GM12878 (cell line): Measurements from ENCODE around the gene RTP5. TPM values are rescaled to one million over a fixed set of nuclear protein-coding genes. Genes with fewer than 3 reads are reported as not detected.

Source experiments
- ATAC-seq: fragments of 200-7000 bp; cut with Tn5 transposase; 3 replicates; pipeline ENCODE4 v1.9.1; 2020; ENCODE audit warnings: mild to moderate bottlenecking, moderate library complexity
- BruUV-seq: library from RNA; stranded (reverse); fragments of 400-500 nt; replicated peaks from 2 replicates; lab custom pipeline; 2021; lab: Mats Ljungman, UMichigan
- CTCF ChIA-PET: fragments of 300-600 bp; sonication (Branson Sonifier 250); formaldehyde crosslinking; extraction: SDS; loops from one replicate; lab custom pipeline; 2021; ENCODE audit warnings: inconsistent platforms; lab: Yijun Ruan, JAX
- POLR2A ChIA-PET: fragments of 350-600 bp; formaldehyde crosslinking; extraction: SDS; loops from one replicate; lab custom pipeline; 2021; ENCODE audit warnings: inconsistent platforms; lab: Charles Lee
- RAD21 ChIA-PET: fragments of 300-600 bp; sonication (Branson Sonifier 250); formaldehyde crosslinking; loops from one replicate; lab custom pipeline; 2023; ENCODE audit warnings: antibody characterized with exemption; ENCODE audit not compliant: unreplicated experiment; lab: Charles Lee
- SMC1A ChIA-PET: fragments of 300-600 bp; sonication (Branson Sonifier 250); formaldehyde crosslinking; loops from one replicate; lab custom pipeline; 2023; ENCODE audit not compliant: unreplicated experiment, uncharacterized antibody; lab: Charles Lee
- DNase-seq: peaks from one replicate; pipeline ENCODE4 v3.0.0-alpha.2; 2011; ENCODE audit warnings: low read depth, low spot score
- FAIRE-seq: peaks from 3 replicates; lab custom pipeline; 2011; peaks lifted over from hg19 to GRCh38; lab: Jason Lieb, UNC
- H2AFZ ChIP-seq: 2 replicates; pipeline ENCODE4 v1.6.0; 2011; ENCODE audit warnings: low read depth, low read length, control low read depth; ENCODE audit not compliant: control insufficient read depth
- H3K27ac ChIP-seq: 2 replicates; pipeline ENCODE4 v1.5.1; 2011; ENCODE audit warnings: control low read depth; ENCODE audit not compliant: control insufficient read depth, insufficient read depth
- H3K27me3 ChIP-seq, 2 experiments: replicated peaks in 1 of 2; 2 replicates each; pipeline versions ENCODE4 v1.6.0 to v1.6.1; 2011; ENCODE audit warnings: low read length in 1 of 2; ENCODE audit not compliant: control insufficient read depth in 2 of 2, insufficient read depth in 2 of 2
- H3K36me3 ChIP-seq, 2 experiments: 2 replicates each; pipeline ENCODE4 v1.5.1; 2011; ENCODE audit warnings: low read length in 1 of 2; ENCODE audit not compliant: control insufficient read depth in 2 of 2, insufficient read depth in 2 of 2
- H3K4me1 ChIP-seq: 2 replicates; pipeline ENCODE4 v1.6.1; 2011; ENCODE audit warnings: mild to moderate bottlenecking, low read length, moderate library complexity, mixed read lengths; ENCODE audit not compliant: control insufficient read depth, insufficient read depth
- H3K4me2 ChIP-seq: 2 replicates; pipeline ENCODE4 v1.6.0; 2011; ENCODE audit warnings: control low read depth; ENCODE audit not compliant: control insufficient read depth, insufficient read depth
- H3K4me3 ChIP-seq: fragments of 200-600 bp; sonication (generic); 2 replicates; pipeline ENCODE4 v1.5.1; 2016
- H3K79me2 ChIP-seq: 2 replicates; pipeline ENCODE4 v1.6.0; 2011; ENCODE audit warnings: low read length; ENCODE audit not compliant: control insufficient read depth, insufficient read depth
- H3K9ac ChIP-seq: 2 replicates; pipeline ENCODE4 v1.8.0; 2011; ENCODE audit warnings: low read length, control low read depth, mixed read lengths; ENCODE audit not compliant: control insufficient read depth, insufficient read depth
- H3K9me3 ChIP-seq: replicated peaks from 3 replicates; pipeline ENCODE4 v1.5.1; 2011; ENCODE audit warnings: mild to moderate bottlenecking, low read length; ENCODE audit not compliant: control insufficient read depth, insufficient read depth
- H4K20me1 ChIP-seq: 2 replicates; pipeline ENCODE4 v1.6.0; 2011; ENCODE audit not compliant: control insufficient read depth, insufficient read depth
- CREM ChIP-seq: IDR thresholded peaks from 2 replicates; pipeline ENCODE4 v1.6.1; 2014; ENCODE audit warnings: antibody characterized with exemption, low read depth
- EGR1 ChIP-seq, 2 experiments: IDR thresholded peaks; 1 replicate in 1 of 2; 2 replicates in 1 of 2; pipeline ENCODE4 v1.6.1; 2011 to 2012; ENCODE audit warnings: low read depth in 2 of 2, low read length in 2 of 2, borderline replicate concordance in 1 of 2, mild to moderate bottlenecking in 1 of 2, moderate library complexity in 1 of 2
- IKZF1 ChIP-seq: fragments of 450-650 bp; conservative IDR thresholded peaks from 2 replicates; pipeline ENCODE4 v1.6.1; 2017; ENCODE audit warnings: antibody characterized with exemption, mild to moderate bottlenecking
- IRF4 ChIP-seq: IDR thresholded peaks from 2 replicates; pipeline ENCODE4 v1.6.1; 2011; ENCODE audit warnings: low read depth, low read length
- MEF2B ChIP-seq: fragments of 450-650 bp; IDR thresholded peaks from 2 replicates; pipeline ENCODE4 v1.6.1; 2018; ENCODE audit warnings: mild to moderate bottlenecking, moderate library complexity; ENCODE audit not compliant: partially characterized antibody, poor library complexity, severe bottlenecking
- MTA3 ChIP-seq: IDR thresholded peaks from 2 replicates; pipeline ENCODE4 v1.6.1; 2012; ENCODE audit warnings: low read length, inconsistent platforms, borderline replicate concordance
- NFXL1 ChIP-seq: fragments of 450-650 bp; IDR thresholded peaks from 2 replicates; pipeline ENCODE4 v1.6.1; 2017; ENCODE audit warnings: antibody characterized with exemption, mild to moderate bottlenecking, borderline replicate concordance
- PAX8 ChIP-seq: fragments of 450-650 bp; IDR thresholded peaks from 2 replicates; pipeline ENCODE4 v1.6.1; 2017; ENCODE audit warnings: mild to moderate bottlenecking, moderate library complexity
- RBBP5 ChIP-seq: fragments of 200-600 bp; sonication (generic); conservative IDR thresholded peaks from 2 replicates; pipeline ENCODE4 v1.6.1; 2016
- ZNF217 ChIP-seq: fragments of 450-650 bp; IDR thresholded peaks from 2 replicates; pipeline ENCODE4 v1.6.1; 2017; ENCODE audit warnings: antibody characterized with exemption, mild to moderate bottlenecking
- WGBS: methylation state at CpG from one replicate; pipeline ENCODE4 v1.1.6; 2016; ENCODE audit warnings: low lambda C conversion rate; ENCODE audit not compliant: insufficient replicate concordance, insufficient coverage; ENCODE audit errors: missing lambda C conversion rate; 5-methylcytosine and 5-hydroxymethylcytosine counted together
- in situ Hi-C: fragments of 300-500 bp; cut with MboI; formaldehyde crosslinking; loops from 9 replicates; pipeline ENCODE4 v1.14.3; 2018; ENCODE audit warnings: mixed read lengths
- intact Hi-C: fragments of 100-400 bp; cut with micrococcal nuclease; formaldehyde crosslinking; loops from one replicate; pipeline ENCODE4 v1.14.2; 2022; ENCODE audit not compliant: unreplicated experiment
- polyA plus RNA-seq, 11 experiments: library from polyadenylated mRNA; depleted of rRNA in 4 of 11; unstranded in 6 of 11; stranded (reverse) in 5 of 11; fragments of >200 nt; fragmentation: Nextera tagmentation in 4 of 11; fragmentation: Illumina TruSeq in 1 of 11; extraction: Ambion mirVana in 4 of 11; extraction: Trizol in 1 of 11; gene quantifications; 1 replicate in 1 of 11; 2 replicates in 10 of 11; pipeline versions ENCODE4 v1.2.1 to v1.2.3, GENCODE V29; 2011 to 2016; ENCODE audit warnings: inconsistent platforms in 2 of 11, missing spikeins in 2 of 11, low read depth in 1 of 11
- total RNA-seq, 4 experiments: library from RNA; depleted of rRNA in 3 of 4; stranded (reverse); fragments of >200 nt in 3 of 4; fragmentation: Illumina TruSeq in 1 of 4; extraction: Trizol in 1 of 4; gene quantifications; 2 replicates each; pipeline versions ENCODE4 v1.2.1 to v1.2.3, GENCODE V29; 2013 to 2021
- TF ChIP-seq, protein P1 (sequence below): fragments of 450-650 bp; IDR thresholded peaks from 2 replicates; pipeline ENCODE4 v1.6.1; 2017; ENCODE audit warnings: low read depth, mild to moderate bottlenecking, moderate library complexity
- TF ChIP-seq, protein P2 (sequence below), 3 experiments: IDR thresholded peaks in 2 of 3; conservative IDR thresholded peaks in 1 of 3; 2 replicates each; pipeline ENCODE4 v1.5.1; 2011; ENCODE audit warnings: low read depth in 3 of 3, low read length in 3 of 3, mild to moderate bottlenecking in 3 of 3, control low read depth in 2 of 3, moderate library complexity in 2 of 3, inconsistent platforms in 1 of 3, mixed read lengths in 1 of 3; ENCODE audit not compliant: control insufficient read depth in 2 of 3, insufficient read depth in 1 of 3; ENCODE audit errors: extremely low read depth in 1 of 3
- TF ChIP-seq, protein P3 (sequence below): fragments of 450-650 bp; IDR thresholded peaks from 2 replicates; pipeline ENCODE4 v1.6.1; 2014; ENCODE audit warnings: mild to moderate bottlenecking
- TF ChIP-seq, protein P4 (sequence below): IDR thresholded peaks from 2 replicates; pipeline ENCODE4 v1.6.1; 2012; ENCODE audit warnings: mild to moderate bottlenecking, low read depth, low read length

The RTP5 gene
- total and polyA plus RNA-seq, 10 of the 15 experiments (the other 5 are each of a cell fraction or from before 2014, with no cell fraction given): 0.05 TPM; not detected in 9

DNA sequence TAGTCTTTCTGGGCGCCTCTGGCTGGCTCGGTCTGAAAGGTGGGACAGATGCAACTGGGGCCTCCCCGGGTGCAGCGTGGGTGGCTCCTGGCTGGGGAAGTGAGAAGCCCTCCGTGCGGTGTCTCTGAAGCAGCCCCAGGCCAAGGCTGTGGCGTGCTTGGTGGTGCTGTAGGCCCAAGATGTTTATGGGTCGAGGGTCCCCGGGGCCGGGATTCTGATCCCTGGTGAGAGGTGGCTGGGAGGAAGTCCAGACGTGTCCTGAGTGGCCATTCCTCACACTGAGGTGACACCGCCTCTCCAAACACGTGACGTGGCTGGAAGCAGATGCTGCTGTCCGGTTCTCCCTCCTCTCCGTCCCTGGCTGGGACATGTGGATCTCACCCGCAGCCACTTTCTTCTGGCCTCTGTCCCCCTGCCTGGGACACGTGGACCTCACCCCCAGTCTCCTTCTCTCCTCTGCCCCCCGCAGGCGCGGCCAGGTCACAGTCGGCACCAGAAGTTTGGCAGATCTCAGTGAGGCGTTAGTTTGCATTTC is 12.6 kb downstream of the RTP5 start (continued):
- TF ChIP-seq PAX8: no peak
- TF ChIP-seq, protein P1, sequence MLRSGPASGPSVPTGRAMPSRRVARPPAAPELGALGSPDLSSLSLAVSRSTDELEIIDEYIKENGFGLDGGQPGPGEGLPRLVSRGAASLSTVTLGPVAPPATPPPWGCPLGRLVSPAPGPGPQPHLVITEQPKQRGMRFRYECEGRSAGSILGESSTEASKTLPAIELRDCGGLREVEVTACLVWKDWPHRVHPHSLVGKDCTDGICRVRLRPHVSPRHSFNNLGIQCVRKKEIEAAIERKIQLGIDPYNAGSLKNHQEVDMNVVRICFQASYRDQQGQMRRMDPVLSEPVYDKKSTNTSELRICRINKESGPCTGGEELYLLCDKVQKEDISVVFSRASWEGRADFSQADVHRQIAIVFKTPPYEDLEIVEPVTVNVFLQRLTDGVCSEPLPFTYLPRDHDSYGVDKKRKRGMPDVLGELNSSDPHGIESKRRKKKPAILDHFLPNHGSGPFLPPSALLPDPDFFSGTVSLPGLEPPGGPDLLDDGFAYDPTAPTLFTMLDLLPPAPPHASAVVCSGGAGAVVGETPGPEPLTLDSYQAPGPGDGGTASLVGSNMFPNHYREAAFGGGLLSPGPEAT: peak; percentile 15; the same call in 1 of the 2 replicates
- peak; percentile 56 for TF ChIP-seq IRF4
- peak; percentile 60; the same call in 1 of the 2 replicates for TF ChIP-seq ZNF217
- TF ChIP-seq NFXL1: no peak
- TF ChIP-seq EGR1 (IDR thresholded peaks at IDR 0.05; ENCODE audit: borderline replicate concordance in 1 of 2, low read depth in 2 of 2, low read length in 2 of 2): peak in 1 of 2 experiments; percentile 97; a peak in 2 of 3 replicates
- TF ChIP-seq, protein P2, sequence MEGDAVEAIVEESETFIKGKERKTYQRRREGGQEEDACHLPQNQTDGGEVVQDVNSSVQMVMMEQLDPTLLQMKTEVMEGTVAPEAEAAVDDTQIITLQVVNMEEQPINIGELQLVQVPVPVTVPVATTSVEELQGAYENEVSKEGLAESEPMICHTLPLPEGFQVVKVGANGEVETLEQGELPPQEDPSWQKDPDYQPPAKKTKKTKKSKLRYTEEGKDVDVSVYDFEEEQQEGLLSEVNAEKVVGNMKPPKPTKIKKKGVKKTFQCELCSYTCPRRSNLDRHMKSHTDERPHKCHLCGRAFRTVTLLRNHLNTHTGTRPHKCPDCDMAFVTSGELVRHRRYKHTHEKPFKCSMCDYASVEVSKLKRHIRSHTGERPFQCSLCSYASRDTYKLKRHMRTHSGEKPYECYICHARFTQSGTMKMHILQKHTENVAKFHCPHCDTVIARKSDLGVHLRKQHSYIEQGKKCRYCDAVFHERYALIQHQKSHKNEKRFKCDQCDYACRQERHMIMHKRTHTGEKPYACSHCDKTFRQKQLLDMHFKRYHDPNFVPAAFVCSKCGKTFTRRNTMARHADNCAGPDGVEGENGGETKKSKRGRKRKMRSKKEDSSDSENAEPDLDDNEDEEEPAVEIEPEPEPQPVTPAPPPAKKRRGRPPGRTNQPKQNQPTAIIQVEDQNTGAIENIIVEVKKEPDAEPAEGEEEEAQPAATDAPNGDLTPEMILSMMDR (IDR thresholded peaks at IDR 0.05 in 2 of 3, conservative IDR thresholded peaks at IDR 0.05 in 1 of 3; ENCODE audit: control insufficient read depth in 2 of 3, extremely low read depth in 1 of 3, insufficient read depth in 1 of 3, low read depth in 3 of 3, low read length in 3 of 3): peak; percentile 31 to 44 (median 40); a peak in 5 of 6 replicates
- TF ChIP-seq IKZF1: peak; percentile 80

DNA sequence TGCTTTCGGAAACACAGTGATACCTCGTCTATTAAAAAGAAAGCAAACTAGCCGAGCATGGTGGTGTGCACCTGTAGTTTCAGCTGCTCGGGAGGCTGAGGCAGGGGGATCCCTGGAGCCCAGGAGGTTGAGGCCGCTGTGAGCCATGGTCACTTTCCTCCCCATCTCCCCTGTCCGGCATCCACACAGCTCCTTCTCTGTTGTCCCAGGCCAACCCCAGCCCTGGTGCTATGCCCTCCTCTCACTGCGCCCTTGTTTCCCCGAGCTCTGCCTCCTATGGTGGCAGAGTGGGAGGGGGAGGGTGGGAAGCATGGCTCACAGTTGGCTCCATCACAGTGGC is 15.4 kb downstream of the RTP5 start:
- no TSS peak for BruUV-seq
- TF ChIP-seq, protein P3, sequence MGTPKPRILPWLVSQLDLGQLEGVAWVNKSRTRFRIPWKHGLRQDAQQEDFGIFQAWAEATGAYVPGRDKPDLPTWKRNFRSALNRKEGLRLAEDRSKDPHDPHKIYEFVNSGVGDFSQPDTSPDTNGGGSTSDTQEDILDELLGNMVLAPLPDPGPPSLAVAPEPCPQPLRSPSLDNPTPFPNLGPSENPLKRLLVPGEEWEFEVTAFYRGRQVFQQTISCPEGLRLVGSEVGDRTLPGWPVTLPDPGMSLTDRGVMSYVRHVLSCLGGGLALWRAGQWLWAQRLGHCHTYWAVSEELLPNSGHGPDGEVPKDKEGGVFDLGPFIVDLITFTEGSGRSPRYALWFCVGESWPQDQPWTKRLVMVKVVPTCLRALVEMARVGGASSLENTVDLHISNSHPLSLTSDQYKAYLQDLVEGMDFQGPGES: no peak
- TF ChIP-seq CREM (no peak), MEF2B (no peak), RBBP5 (no peak), MTA3 (no peak)
- TF ChIP-seq, protein P4, sequence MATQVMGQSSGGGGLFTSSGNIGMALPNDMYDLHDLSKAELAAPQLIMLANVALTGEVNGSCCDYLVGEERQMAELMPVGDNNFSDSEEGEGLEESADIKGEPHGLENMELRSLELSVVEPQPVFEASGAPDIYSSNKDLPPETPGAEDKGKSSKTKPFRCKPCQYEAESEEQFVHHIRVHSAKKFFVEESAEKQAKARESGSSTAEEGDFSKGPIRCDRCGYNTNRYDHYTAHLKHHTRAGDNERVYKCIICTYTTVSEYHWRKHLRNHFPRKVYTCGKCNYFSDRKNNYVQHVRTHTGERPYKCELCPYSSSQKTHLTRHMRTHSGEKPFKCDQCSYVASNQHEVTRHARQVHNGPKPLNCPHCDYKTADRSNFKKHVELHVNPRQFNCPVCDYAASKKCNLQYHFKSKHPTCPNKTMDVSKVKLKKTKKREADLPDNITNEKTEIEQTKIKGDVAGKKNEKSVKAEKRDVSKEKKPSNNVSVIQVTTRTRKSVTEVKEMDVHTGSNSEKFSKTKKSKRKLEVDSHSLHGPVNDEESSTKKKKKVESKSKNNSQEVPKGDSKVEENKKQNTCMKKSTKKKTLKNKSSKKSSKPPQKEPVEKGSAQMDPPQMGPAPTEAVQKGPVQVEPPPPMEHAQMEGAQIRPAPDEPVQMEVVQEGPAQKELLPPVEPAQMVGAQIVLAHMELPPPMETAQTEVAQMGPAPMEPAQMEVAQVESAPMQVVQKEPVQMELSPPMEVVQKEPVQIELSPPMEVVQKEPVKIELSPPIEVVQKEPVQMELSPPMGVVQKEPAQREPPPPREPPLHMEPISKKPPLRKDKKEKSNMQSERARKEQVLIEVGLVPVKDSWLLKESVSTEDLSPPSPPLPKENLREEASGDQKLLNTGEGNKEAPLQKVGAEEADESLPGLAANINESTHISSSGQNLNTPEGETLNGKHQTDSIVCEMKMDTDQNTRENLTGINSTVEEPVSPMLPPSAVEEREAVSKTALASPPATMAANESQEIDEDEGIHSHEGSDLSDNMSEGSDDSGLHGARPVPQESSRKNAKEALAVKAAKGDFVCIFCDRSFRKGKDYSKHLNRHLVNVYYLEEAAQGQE: no peak

More for the DNA sequence above, 15.4 kb downstream of the RTP5 start:
- no peaks in the 10 kb centered on the region; the same call in 1 of the 2 replicates for H3K79me2 ChIP-seq
- no peak for FAIRE-seq
- no peak overlapping the region for H3K4me3 ChIP-seq
- H3K4me2 ChIP-seq: peak overlapping the region; percentile 17; the same call in 1 of the 2 replicates
- peaks cover 14% of the 10 kb centered on the region for H3K4me1 ChIP-seq
- ChIA-PET POLR2A (no interaction called here), SMC1A (interaction anchor here (0.7 kb wide), 1 partner anchor 39 kb away, joined by 3 read pairs; no protein-coding TSS in a partner anchor), CTCF (no interaction called here), RAD21 (interaction anchor here (1.1 kb wide), 1 partner anchor 66 kb away, joined by 3 read pairs; no protein-coding TSS in a partner anchor)
- H3K36me3 ChIP-seq: no peaks in the 10 kb centered on the region
- in situ Hi-C loops: no loop called here
- WGBS: 95% methylated on average over 8 of the region's 8 CpGs
- no peak overlapping the region for H2AFZ ChIP-seq
- no peak for DNase-seq
- intact Hi-C loops: loop anchor here (5.0 kb wide), 1 partner anchor 528 kb away; the partner anchor contains the start of gene FARP2
- no peaks in the 10 kb centered on the region for H3K27me3 ChIP-seq
- no peak overlapping the region for H3K9ac ChIP-seq
- H3K27ac ChIP-seq: no peak overlapping the region
- no peak for ATAC-seq
- no peaks in the 10 kb centered on the region for H4K20me1 ChIP-seq
- no peaks in the 10 kb centered on the region; the same call in 2 of the 3 replicates for H3K9me3 ChIP-seq
